DOHH2 (cell line): Measurements from ENCODE around the gene MRM2.

Source experiments
- EZH2phosphoT487 ChIP-seq: fragments of 200-600 bp; sonication (generic); IDR thresholded peaks from 2 replicates; pipeline ENCODE4 v1.6.1; 2017; ENCODE audit warnings: borderline replicate concordance, mild to moderate bottlenecking, antibody characterized with exemption, low read length, moderate library complexity, mixed read lengths
- TF ChIP-seq, protein P1 (sequence below): fragments of 200-600 bp; sonication (generic); IDR thresholded peaks from one replicate; pipeline ENCODE4 v1.5.1; 2014; ENCODE audit warnings: antibody characterized with exemption, mild to moderate bottlenecking, low read depth, low read length; ENCODE audit not compliant: poor library complexity, severe bottlenecking

DNA sequence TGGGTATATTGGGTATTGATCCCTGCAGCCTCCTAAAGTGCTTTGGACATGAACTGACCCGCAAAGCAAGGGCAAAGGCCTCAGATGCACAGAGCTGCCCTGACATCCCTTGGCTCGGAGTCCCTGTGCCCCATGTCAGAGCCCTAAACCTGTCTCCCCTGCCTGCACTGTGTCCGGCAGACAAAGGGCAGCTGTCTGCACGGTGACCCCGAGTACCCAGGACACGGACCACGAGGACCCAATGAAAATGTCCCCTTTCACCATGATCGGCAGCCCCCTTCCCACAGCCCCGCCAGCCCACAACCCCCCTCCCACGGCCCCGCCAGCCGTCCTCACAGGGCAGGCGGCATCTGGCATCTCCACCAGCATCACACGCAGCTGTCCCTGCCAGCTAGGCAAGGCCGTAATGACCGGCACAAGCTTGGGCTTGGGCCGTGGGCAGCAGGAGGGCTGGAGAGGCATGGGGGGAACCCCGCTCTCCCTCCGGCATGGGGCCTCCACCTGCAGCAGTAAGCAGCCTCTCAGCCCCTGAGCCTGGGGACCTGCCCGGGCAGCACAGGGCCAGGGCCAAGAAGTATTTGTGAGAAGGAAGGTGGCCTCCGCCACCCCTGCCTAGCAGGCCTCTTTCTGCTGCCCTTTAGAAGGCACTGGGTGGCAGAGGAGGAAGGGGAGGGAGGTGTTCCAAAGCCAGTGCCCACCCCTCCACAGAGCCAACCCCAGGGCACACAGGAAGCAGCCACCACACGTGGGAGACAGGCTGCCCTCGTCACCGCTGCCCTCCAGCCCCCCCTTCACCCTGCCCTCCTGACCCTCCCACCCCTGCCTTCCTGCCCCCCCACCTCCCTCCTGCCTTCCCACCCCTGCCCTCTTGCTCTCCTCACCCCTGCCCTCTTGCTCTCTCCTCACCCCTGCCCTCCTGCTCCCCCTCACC lies 10.1 kb upstream of the MRM2 start:
- TF ChIP-seq, protein P1, sequence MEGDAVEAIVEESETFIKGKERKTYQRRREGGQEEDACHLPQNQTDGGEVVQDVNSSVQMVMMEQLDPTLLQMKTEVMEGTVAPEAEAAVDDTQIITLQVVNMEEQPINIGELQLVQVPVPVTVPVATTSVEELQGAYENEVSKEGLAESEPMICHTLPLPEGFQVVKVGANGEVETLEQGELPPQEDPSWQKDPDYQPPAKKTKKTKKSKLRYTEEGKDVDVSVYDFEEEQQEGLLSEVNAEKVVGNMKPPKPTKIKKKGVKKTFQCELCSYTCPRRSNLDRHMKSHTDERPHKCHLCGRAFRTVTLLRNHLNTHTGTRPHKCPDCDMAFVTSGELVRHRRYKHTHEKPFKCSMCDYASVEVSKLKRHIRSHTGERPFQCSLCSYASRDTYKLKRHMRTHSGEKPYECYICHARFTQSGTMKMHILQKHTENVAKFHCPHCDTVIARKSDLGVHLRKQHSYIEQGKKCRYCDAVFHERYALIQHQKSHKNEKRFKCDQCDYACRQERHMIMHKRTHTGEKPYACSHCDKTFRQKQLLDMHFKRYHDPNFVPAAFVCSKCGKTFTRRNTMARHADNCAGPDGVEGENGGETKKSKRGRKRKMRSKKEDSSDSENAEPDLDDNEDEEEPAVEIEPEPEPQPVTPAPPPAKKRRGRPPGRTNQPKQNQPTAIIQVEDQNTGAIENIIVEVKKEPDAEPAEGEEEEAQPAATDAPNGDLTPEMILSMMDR: no peak
- no peak for TF ChIP-seq EZH2phosphoT487
